GM12891 (cell line): ENCODE data around the gene ZNF497.

Source experiments
- PAX5 ChIP-seq: IDR thresholded peaks from 2 replicates; pipeline ENCODE4 v1.6.1; 2011; ENCODE audit warnings: low read length, moderate library complexity, mild to moderate bottlenecking; ENCODE audit not compliant: insufficient read depth, severe bottlenecking
- POLR2A ChIP-seq: IDR thresholded peaks from 2 replicates; pipeline ENCODE4 v1.6.1; 2011; ENCODE audit warnings: low read depth, low read length, control low read depth
- POLR2AphosphoS5 ChIP-seq: IDR thresholded peaks from 2 replicates; pipeline ENCODE4 v1.6.1; 2011; ENCODE audit warnings: low read depth, low read length, control low read depth

DNA sequence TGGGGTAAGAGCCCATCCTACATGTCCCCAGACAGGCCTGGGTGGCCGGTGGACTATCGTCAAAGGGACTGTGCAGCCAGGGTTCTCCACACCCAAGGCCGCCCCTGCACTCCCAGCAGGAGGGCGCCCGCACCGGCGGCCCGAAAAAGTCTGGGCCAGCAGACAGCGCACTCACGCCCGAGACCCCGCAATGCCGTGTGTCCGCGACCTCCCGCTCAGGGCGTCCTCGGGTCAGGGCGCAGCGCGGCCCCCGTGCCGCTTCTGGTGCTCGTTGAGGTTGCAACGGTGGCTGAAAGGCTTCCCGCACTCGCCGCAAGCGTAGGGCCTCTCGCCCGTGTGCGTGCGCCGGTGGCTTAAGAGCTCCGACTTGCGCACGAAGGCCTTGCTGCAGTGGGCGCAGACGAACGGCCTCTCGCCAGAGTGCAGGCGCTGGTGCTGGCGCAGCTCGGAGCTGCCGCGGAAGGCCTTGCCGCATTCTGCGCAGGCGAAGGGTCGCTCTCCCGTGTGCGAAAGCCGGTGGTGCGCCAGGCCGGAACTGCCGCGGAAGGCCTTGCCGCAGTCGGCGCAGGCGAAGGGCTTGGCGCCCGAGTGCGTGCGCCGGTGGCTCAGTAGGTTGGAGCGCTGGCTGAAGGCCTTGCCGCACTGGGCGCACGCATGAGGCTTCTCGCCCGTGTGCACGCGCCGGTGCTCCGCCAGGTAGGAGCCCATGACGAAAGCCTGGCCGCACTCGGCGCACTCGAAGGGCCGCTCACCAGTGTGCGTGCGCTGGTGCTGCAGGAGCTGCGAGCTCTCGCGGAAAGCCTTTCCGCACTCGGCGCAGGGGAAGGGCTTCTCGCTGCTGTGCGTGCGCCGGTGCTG is 6.4 kb downstream of the ZNF497 start:
- TF ChIP-seq POLR2AphosphoS5 = no peak
- TF ChIP-seq POLR2A = no peak
- no peak for TF ChIP-seq PAX5
